Panc1 (cell line): ENCODE data around the gene CDCP1. TPM values are rescaled to one million over a fixed set of nuclear protein-coding genes. Genes with fewer than 3 reads are reported as not detected.

Experiments
- ATAC-seq: fragments of 200-7000 bp; cut with Tn5 transposase; 2 replicates; pipeline ENCODE4 v1.9.1; 2020; ENCODE audit warnings: mild to moderate bottlenecking, moderate library complexity
- BruUV-seq: library from RNA; stranded (reverse); fragments of 400-500 nt; replicated peaks from 2 replicates; lab custom pipeline; 2021; lab: Mats Ljungman, UMichigan
- CTCF ChIA-PET: fragments of 300-600 bp; sonication (Branson Sonifier 250); formaldehyde crosslinking; loops from one replicate; lab custom pipeline; 2022; ENCODE audit warnings: antibody characterized with exemption; lab: Charles Lee
- POLR2A ChIA-PET: fragments of 300-600 bp; sonication (Branson Sonifier 250); formaldehyde crosslinking; loops from one replicate; lab custom pipeline; 2022; ENCODE audit warnings: antibody characterized with exemption; lab: Charles Lee
- DNase-seq: peaks from one replicate; pipeline ENCODE4 v3.0.0-alpha.2; 2010; ENCODE audit warnings: low read depth, low spot score
- H3K27ac ChIP-seq: 2 replicates; pipeline ENCODE4 v1.5.1; 2011; ENCODE audit warnings: mild to moderate bottlenecking, low read length, inconsistent platforms
- H3K27me3 ChIP-seq: fragments of 200-500 bp; sonication (Bioruptor generic); 2 replicates; pipeline ENCODE4 v1.6.0; 2014; ENCODE audit warnings: low read length, inconsistent platforms; ENCODE audit not compliant: control insufficient read depth, insufficient read depth
- H3K36me3 ChIP-seq: fragments of 200-500 bp; sonication (Bioruptor generic); 2 replicates; pipeline ENCODE4 v1.5.1; 2014; ENCODE audit warnings: inconsistent platforms, mild to moderate bottlenecking, low read length, moderate library complexity; ENCODE audit not compliant: control insufficient read depth, insufficient read depth
- H3K4me1 ChIP-seq: 2 replicates; pipeline ENCODE4 v1.5.1; 2011; ENCODE audit warnings: inconsistent platforms, mild to moderate bottlenecking, low read length, moderate library complexity; ENCODE audit not compliant: control insufficient read depth, insufficient read depth
- H3K4me3 ChIP-seq, 2 experiments: 2 replicates each; pipeline ENCODE4 v1.5.1; 2011 to 2012; ENCODE audit warnings: low read depth in 2 of 2, low read length in 2 of 2, mild to moderate bottlenecking in 2 of 2, inconsistent platforms in 1 of 2, moderate library complexity in 1 of 2
- H3K9me3 ChIP-seq: fragments of 200-500 bp; sonication (Bioruptor generic); 2 replicates; pipeline ENCODE4 v1.5.1; 2014; ENCODE audit warnings: low read depth, mild to moderate bottlenecking, inconsistent platforms, low read length, moderate library complexity; ENCODE audit not compliant: control insufficient read depth, insufficient read depth
- POLR2AphosphoS5 ChIP-seq: IDR thresholded peaks from 2 replicates; pipeline ENCODE4 v1.6.1; 2012; ENCODE audit warnings: mild to moderate bottlenecking, low read depth, low read length, moderate library complexity
- REST ChIP-seq, 2 experiments: IDR thresholded peaks; 2 replicates each; pipeline ENCODE4 v1.6.1; 2011 to 2012; ENCODE audit warnings: low read depth in 2 of 2, control low read depth in 1 of 2, low read length in 1 of 2, mild to moderate bottlenecking in 1 of 2, moderate library complexity in 1 of 2; ENCODE audit not compliant: insufficient read depth in 1 of 2
- SIN3A ChIP-seq: IDR thresholded peaks from 2 replicates; pipeline ENCODE4 v1.6.1; 2012; ENCODE audit warnings: low read depth, mild to moderate bottlenecking, low read length, moderate library complexity, borderline replicate concordance; ENCODE audit not compliant: insufficient read depth
- TCF7L2 ChIP-seq: IDR thresholded peaks from 2 replicates; pipeline ENCODE4 v1.6.1; 2011; ENCODE audit warnings: mild to moderate bottlenecking, low read depth, low read length, inconsistent platforms
- in situ Hi-C: cut with HindIII; loops from 2 replicates; pipeline ENCODE4 v1.10.0; 2016; ENCODE audit warnings: low sequenced_read_pairs, low pct_unique_long_range_greater_than_20kb
- intact Hi-C: fragments of 100-400 bp; cut with micrococcal nuclease; formaldehyde crosslinking; loops from one replicate; pipeline ENCODE4 v1.10.0; 2022; ENCODE audit not compliant: unreplicated experiment
- total RNA-seq: library from RNA; stranded (reverse); gene quantifications from one replicate; pipeline ENCODE4 v1.2.1, GENCODE V29; 2021; ENCODE audit not compliant: unreplicated experiment
- TF ChIP-seq, protein P1 (sequence below): fragments of 450-650 bp; IDR thresholded peaks from 2 replicates; pipeline ENCODE4 v1.5.1; 2017; ENCODE audit warnings: mild to moderate bottlenecking

The CDCP1 gene
- total RNA-seq, 1 experiment from 2014 or later = 47.8 TPM

DNA sequence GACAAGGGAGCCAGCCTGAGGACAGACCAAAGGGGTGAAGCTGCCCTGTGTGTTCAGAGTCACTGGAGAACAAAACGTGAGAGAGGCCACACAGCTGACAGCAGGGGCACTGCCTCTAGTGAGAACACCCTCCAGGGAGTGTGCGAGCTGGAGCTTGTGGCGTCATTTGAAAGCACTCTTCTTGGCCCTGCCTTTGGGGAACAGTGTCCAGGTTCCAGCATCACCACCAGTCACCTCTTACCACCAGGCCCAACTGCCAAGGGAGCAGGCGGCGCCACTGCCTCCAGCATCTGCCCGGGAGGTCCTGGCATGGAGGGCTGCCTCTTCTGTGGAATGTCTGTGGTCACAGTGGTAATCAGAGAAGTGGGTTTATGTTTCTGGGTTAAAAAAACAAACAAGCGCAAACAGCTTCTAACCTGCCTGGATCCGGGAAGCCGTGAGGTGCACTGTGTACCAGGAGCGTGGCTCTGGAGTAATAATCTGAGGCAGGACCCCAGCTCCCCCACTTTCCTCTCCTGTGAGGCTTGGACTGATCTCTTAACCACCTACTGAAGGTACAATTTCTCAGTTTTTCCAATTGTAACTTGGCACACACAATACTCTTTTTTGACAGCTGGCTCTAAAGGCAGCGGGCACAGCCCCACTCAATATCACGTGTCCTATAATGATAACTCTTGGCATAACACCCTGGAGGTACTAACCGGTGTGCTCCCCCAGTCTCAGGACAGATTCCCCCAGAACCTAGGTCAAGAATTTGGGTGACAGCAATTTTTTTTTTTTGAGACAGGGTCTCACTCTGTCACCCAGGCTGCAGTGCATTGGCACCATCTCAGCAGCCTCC, 32.2 kb upstream of the CDCP1 start:
- intact Hi-C loops = no loop called here
- Histone ChIP-seq H3K27me3 (no peaks in the 10 kb centered on the region), H3K4me3 (no peak overlapping the region), H3K9me3 (no peaks in the 10 kb centered on the region), H3K4me1 (peaks cover 10% of the 10 kb centered on the region), H3K36me3 (no peaks in the 10 kb centered on the region), H3K27ac (peak overlapping the region; percentile 48)
- DNase-seq (no peak), ATAC-seq (peak; percentile 85)
- ChIA-PET CTCF (interaction anchor here (0.5 to 0.6 kb wide), 2 partner anchors 11 to 200 kb away, joined by 3 to 10 read pairs; no protein-coding TSS in a partner anchor), POLR2A (no interaction called here)
- in situ Hi-C loops = no loop called here
- TF ChIP-seq, protein P1, sequence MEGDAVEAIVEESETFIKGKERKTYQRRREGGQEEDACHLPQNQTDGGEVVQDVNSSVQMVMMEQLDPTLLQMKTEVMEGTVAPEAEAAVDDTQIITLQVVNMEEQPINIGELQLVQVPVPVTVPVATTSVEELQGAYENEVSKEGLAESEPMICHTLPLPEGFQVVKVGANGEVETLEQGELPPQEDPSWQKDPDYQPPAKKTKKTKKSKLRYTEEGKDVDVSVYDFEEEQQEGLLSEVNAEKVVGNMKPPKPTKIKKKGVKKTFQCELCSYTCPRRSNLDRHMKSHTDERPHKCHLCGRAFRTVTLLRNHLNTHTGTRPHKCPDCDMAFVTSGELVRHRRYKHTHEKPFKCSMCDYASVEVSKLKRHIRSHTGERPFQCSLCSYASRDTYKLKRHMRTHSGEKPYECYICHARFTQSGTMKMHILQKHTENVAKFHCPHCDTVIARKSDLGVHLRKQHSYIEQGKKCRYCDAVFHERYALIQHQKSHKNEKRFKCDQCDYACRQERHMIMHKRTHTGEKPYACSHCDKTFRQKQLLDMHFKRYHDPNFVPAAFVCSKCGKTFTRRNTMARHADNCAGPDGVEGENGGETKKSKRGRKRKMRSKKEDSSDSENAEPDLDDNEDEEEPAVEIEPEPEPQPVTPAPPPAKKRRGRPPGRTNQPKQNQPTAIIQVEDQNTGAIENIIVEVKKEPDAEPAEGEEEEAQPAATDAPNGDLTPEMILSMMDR = no peak
- TF ChIP-seq REST (IDR thresholded peaks at IDR 0.05; ENCODE audit: insufficient read depth in 1 of 2, low read depth in 2 of 2, low read length in 1 of 2) = no peak
- TF ChIP-seq SIN3A = no peak
- no peak for TF ChIP-seq TCF7L2
- TF ChIP-seq POLR2AphosphoS5 = no peak
- no TSS peak for BruUV-seq

DNA sequence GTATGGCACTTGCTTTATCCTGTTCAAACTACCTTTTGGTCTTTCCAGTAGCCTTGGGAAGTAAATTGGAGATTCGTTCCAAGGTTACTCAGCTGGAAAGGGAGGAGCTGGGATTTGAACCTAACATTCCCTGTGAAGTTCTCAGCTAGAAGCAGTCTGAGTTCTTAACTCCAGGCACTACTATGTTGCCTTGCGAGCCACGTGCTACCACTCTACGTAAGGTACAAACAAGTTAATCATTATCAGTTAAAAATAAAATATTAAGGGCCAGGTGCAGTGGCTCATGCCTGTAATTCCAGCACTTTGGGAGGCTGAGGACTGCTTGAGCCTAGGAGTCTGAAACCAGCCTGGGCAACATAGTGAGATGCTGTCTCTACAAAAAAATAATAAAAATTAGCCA, 30.7 kb upstream of the CDCP1 start:
- POLR2A ChIA-PET = no interaction called here
- H3K36me3 ChIP-seq = no peaks in the 10 kb centered on the region
- H3K4me1 ChIP-seq = peaks cover 10% of the 10 kb centered on the region
- H3K27ac ChIP-seq = no peak overlapping the region
- H3K4me3 ChIP-seq = no peak overlapping the region
- no peaks in the 10 kb centered on the region for H3K27me3 ChIP-seq
- H3K9me3 ChIP-seq = no peaks in the 10 kb centered on the region
- intact Hi-C loops = no loop called here
- in situ Hi-C loops = no loop called here
- CTCF ChIA-PET = interaction anchor here (0.8 kb wide), 1 partner anchor 13 kb away, joined by 3 read pairs; no protein-coding TSS in a partner anchor
- no peak for DNase-seq
- no peak for ATAC-seq
- no TSS peak for BruUV-seq
- no peak for TF ChIP-seq SIN3A

- DNase-seq (no peak), ATAC-seq (no peak)
- H3K4me1 ChIP-seq = peaks cover 10% of the 10 kb centered on the region
- BruUV-seq = no TSS peak
- in situ Hi-C loops = no loop called here
- no peak for TF ChIP-seq POLR2AphosphoS5
- TF ChIP-seq, protein P1 = no peak
- no peak for TF ChIP-seq SIN3A
- no peak for TF ChIP-seq TCF7L2
- TF ChIP-seq REST (IDR thresholded peaks at IDR 0.05; ENCODE audit: insufficient read depth in 1 of 2, low read depth in 2 of 2, low read length in 1 of 2) = no peak
- no peaks in the 10 kb centered on the region for H3K36me3 ChIP-seq
- intact Hi-C loops = no loop called here
- ChIA-PET CTCF (no interaction called here), POLR2A (no interaction called here)
- H3K27me3 ChIP-seq = no peaks in the 10 kb centered on the region
- H3K9me3 ChIP-seq = no peaks in the 10 kb centered on the region
- no peak overlapping the region for H3K27ac ChIP-seq
- no peak overlapping the region for H3K4me3 ChIP-seq
These were observed 28.1 kb upstream of the CDCP1 start for GRCh38 chr3:45174234-45174633.
